SKM-1 treated with dmso at 0.1 percent for 144 hours (cell line): Measurements from ENCODE around the gene NFATC2.

Source experiments
- DNase-seq: peaks from one replicate; lab custom pipeline; 2025; ENCODE audit not compliant: unreplicated experiment; lab: John Stamatoyannopoulos, UW

The NFATC2 gene

GRCh38 chr20:51542571-51543421 lies at the start of gene NFATC2:
NFATC2 (minus strand) TSS chr20:51542719; CDS start chr20:51542499, 220 bp downstream.
- peak; percentile 6 for DNase-seq

- no peak for DNase-seq
Observed at GRCh38 chr20:51591871-51592270, 49.4 kb upstream of the NFATC2 start.

- no peak for DNase-seq
Observed at GRCh38 chr20:51588762-51589161, 46.2 kb upstream of the NFATC2 start.

- no peak for DNase-seq
Observed at GRCh38 chr20:51587145-51587544, 44.6 kb upstream of the NFATC2 start.

GRCh38 chr20:51586005-51586440 lies 43.5 kb upstream of the NFATC2 start:
- peak; percentile 6 for DNase-seq

- no peak for DNase-seq
Observed at GRCh38 chr20:51585148-51585547, 42.6 kb upstream of the NFATC2 start.

GRCh38 chr20:51584737-51585136 lies 42.2 kb upstream of the NFATC2 start:
- no peak for DNase-seq

- DNase-seq = no peak
Observed at GRCh38 chr20:51584116-51584515, 41.6 kb upstream of the NFATC2 start.

- no peak for DNase-seq
Observed at GRCh38 chr20:51583499-51583898, 41.0 kb upstream of the NFATC2 start.

GRCh38 chr20:51583073-51583472 lies 40.6 kb upstream of the NFATC2 start:
- DNase-seq = no peak

GRCh38 chr20:51581571-51581970 lies 39.1 kb upstream of the NFATC2 start:
- DNase-seq = no peak

GRCh38 chr20:51579137-51579536 lies 36.6 kb upstream of the NFATC2 start:
- DNase-seq = no peak

- DNase-seq = no peak
Observed at GRCh38 chr20:51578145-51578459, 35.6 kb upstream of the NFATC2 start.

GRCh38 chr20:51577432-51578144 lies 35.1 kb upstream of the NFATC2 start:
- DNase-seq = no peak

- no peak for DNase-seq
Observed at GRCh38 chr20:51575486-51575885, 33.0 kb upstream of the NFATC2 start.

GRCh38 chr20:51574248-51575033 lies 31.9 kb upstream of the NFATC2 start:
- DNase-seq = no peak

GRCh38 chr20:51573576-51574243 lies 31.2 kb upstream of the NFATC2 start:
- DNase-seq = no peak

GRCh38 chr20:51571460-51571794 lies 28.9 kb upstream of the NFATC2 start:
- no peak for DNase-seq

- DNase-seq = no peak
Observed at GRCh38 chr20:51570739-51571459, 28.4 kb upstream of the NFATC2 start.
